Neuron (in vitro differentiated cells): Measurements from ENCODE around the gene ATG2A.
"Not testable (repeated sequence)": the region's sequence is repeated elsewhere in the genome, so short reads cannot be mapped to it uniquely, and the experiment has no call there.

Experiments used
- H2AFZ ChIP-seq: one replicate; pipeline ENCODE4 v1.6.1; 2013; ENCODE audit warnings: low read depth, mild to moderate bottlenecking, inconsistent platforms, low read length, moderate library complexity
- H3K27me3 ChIP-seq: one replicate; pipeline ENCODE4 v1.6.1; 2013; ENCODE audit warnings: low read length; ENCODE audit not compliant: insufficient read depth
- H3K36me3 ChIP-seq: one replicate; pipeline ENCODE4 v1.6.1; 2013; ENCODE audit warnings: low read length; ENCODE audit not compliant: insufficient read depth
- H3K4me1 ChIP-seq: one replicate; pipeline ENCODE4 v1.6.1; 2013; ENCODE audit warnings: low read length; ENCODE audit not compliant: insufficient read depth
- H3K4me3 ChIP-seq: 2 replicates; pipeline ENCODE4 v1.5.1; 2013; ENCODE audit warnings: mild to moderate bottlenecking, low read length, moderate library complexity
- H3K9me3 ChIP-seq: one replicate; pipeline ENCODE4 v1.6.1; 2013; ENCODE audit warnings: low read length

The ATG2A gene

GRCh38 chr11:64854534-64855502, 62.2 kb downstream of the ATG2A start:
- Histone ChIP-seq H3K4me3 (no peak overlapping the region), H2AFZ (no peak overlapping the region), H3K27me3 (no peaks in the 10 kb centered on the region), H3K36me3 (peaks cover 39% of the 10 kb centered on the region), H3K9me3 (no peaks in the 10 kb centered on the region), H3K4me1 (peaks cover 9% of the 10 kb centered on the region)

GRCh38 chr11:64854157-64854533, 62.9 kb downstream of the ATG2A start:
- Histone ChIP-seq H2AFZ (no peak overlapping the region), H3K9me3 (no peaks in the 10 kb centered on the region), H3K36me3 (peaks cover 34% of the 10 kb centered on the region), H3K4me3 (no peak overlapping the region), H3K4me1 (peaks cover 9% of the 10 kb centered on the region), H3K27me3 (no peaks in the 10 kb centered on the region)

- Histone ChIP-seq H3K36me3 (peaks cover 33% of the 10 kb centered on the region), H3K4me3 (no peak overlapping the region), H3K9me3 (no peaks in the 10 kb centered on the region), H2AFZ (no peak overlapping the region), H3K27me3 (no peaks in the 10 kb centered on the region), H3K4me1 (peaks cover 9% of the 10 kb centered on the region)
These were observed 63.3 kb downstream of the ATG2A start for GRCh38 chr11:64853709-64854108.

- H3K4me3 ChIP-seq, result no peak overlapping the region
- H3K4me1 ChIP-seq, result peaks cover 9% of the 10 kb centered on the region
- H3K36me3 ChIP-seq, result peaks cover 28% of the 10 kb centered on the region
- H3K27me3 ChIP-seq, result no peaks in the 10 kb centered on the region
- H2AFZ ChIP-seq, result no peak overlapping the region
- no peaks in the 10 kb centered on the region for H3K9me3 ChIP-seq
These were observed 64.1 kb downstream of the ATG2A start for GRCh38 chr11:64852804-64853509.

- Histone ChIP-seq H3K27me3 (no peaks in the 10 kb centered on the region), H2AFZ (no peak overlapping the region), H3K9me3 (no peaks in the 10 kb centered on the region), H3K4me1 (peaks cover 9% of the 10 kb centered on the region), H3K4me3 (no peak overlapping the region), H3K36me3 (peaks cover 22% of the 10 kb centered on the region)
These were observed 65.1 kb downstream of the ATG2A start for GRCh38 chr11:64851831-64852351.

GRCh38 chr11:64850979-64851567, 65.9 kb downstream of the ATG2A start:
- Histone ChIP-seq H3K27me3 (no peaks in the 10 kb centered on the region), H3K4me3 (no peak overlapping the region), H3K36me3 (peaks cover 15% of the 10 kb centered on the region), H2AFZ (no peak overlapping the region), H3K9me3 (no peaks in the 10 kb centered on the region), H3K4me1 (peaks cover 9% of the 10 kb centered on the region)

- peaks cover 6% of the 10 kb centered on the region for H3K27me3 ChIP-seq
- H3K9me3 ChIP-seq, result no peaks in the 10 kb centered on the region
- H3K4me3 ChIP-seq, result no peak overlapping the region
- no peak overlapping the region for H2AFZ ChIP-seq
- H3K4me1 ChIP-seq, result peaks cover 9% of the 10 kb centered on the region
- H3K36me3 ChIP-seq, result peaks cover 5% of the 10 kb centered on the region
These were observed 67.2 kb downstream of the ATG2A start for GRCh38 chr11:64849598-64850356.

- no peak overlapping the region for H2AFZ ChIP-seq
- no peaks in the 10 kb centered on the region for H3K36me3 ChIP-seq
- H3K27me3 ChIP-seq, result peaks cover 9% of the 10 kb centered on the region
- peaks cover 9% of the 10 kb centered on the region for H3K4me1 ChIP-seq
- H3K4me3 ChIP-seq, result no peak overlapping the region
- H3K9me3 ChIP-seq, result no peaks in the 10 kb centered on the region
These were observed 68.0 kb downstream of the ATG2A start for GRCh38 chr11:64848826-64849597.

GRCh38 chr11:64848214-64848825, 68.7 kb downstream of the ATG2A start:
- Histone ChIP-seq H3K27me3 (peaks cover 16% of the 10 kb centered on the region), H3K9me3 (no peaks in the 10 kb centered on the region), H3K36me3 (no peaks in the 10 kb centered on the region), H2AFZ (no peak overlapping the region), H3K4me3 (no peak overlapping the region), H3K4me1 (peaks cover 11% of the 10 kb centered on the region)

GRCh38 chr11:64846998-64847666, 69.9 kb downstream of the ATG2A start:
- H3K4me3 ChIP-seq, result no peak overlapping the region
- H3K27me3 ChIP-seq, result peaks cover 21% of the 10 kb centered on the region
- no peaks in the 10 kb centered on the region for H3K36me3 ChIP-seq
- peaks cover 22% of the 10 kb centered on the region for H3K4me1 ChIP-seq
- H2AFZ ChIP-seq, result no peak overlapping the region
- H3K9me3 ChIP-seq, result no peaks in the 10 kb centered on the region

GRCh38 chr11:64845776-64846129, 71.3 kb downstream of the ATG2A start:
- Histone ChIP-seq H3K27me3 (peaks cover 21% of the 10 kb centered on the region), H3K4me1 (peaks cover 14% of the 10 kb centered on the region)
- H3K9me3 ChIP-seq, H2AFZ ChIP-seq, H3K36me3 ChIP-seq, H3K4me3 ChIP-seq: not testable (repeated sequence)
